ENCODE measurements around the gene KIF21B. TPM values are rescaled to one million over a fixed set of nuclear protein-coding genes. Genes with fewer than 3 reads are reported as not detected.

KIF21B gene
- total and polyA plus RNA-seq, 2 experiments from 2014 or later: 0.18 to 1.3 TPM

- Histone ChIP-seq H3K4me3 (no peak overlapping the region), H2AFZ (no peak overlapping the region), H3K4me1 (ENCODE audit: insufficient read depth) (no peaks in the 10 kb centered on the region), H3K9me2 (replicated peaks; ENCODE audit: insufficient read depth) (no peaks in the 10 kb centered on the region), H3K4me2 (no peak overlapping the region), H3K27ac (no peak overlapping the region), H3K9me3 (ENCODE audit: low read depth) (no peaks in the 10 kb centered on the region), H3K79me2 (no peaks in the 10 kb centered on the region), H3K27me3 (no peaks in the 10 kb centered on the region), H3K36me3 (replicated peaks; ENCODE audit: insufficient read depth, low read depth) (no peaks in the 10 kb centered on the region), H4K20me1 (ENCODE audit: insufficient read depth, poor library complexity, severe bottlenecking) (no peaks in the 10 kb centered on the region)
- TF ChIP-seq EZH2phosphoT487 (IDR thresholded peaks at IDR 0.05; ENCODE audit: low read depth, severe bottlenecking, unreplicated experiment) (no peak), CTCF (IDR thresholded peaks at IDR 0.05; ENCODE audit: poor library complexity) (no peak), EZH2 (IDR thresholded peaks at IDR 0.05; ENCODE audit: borderline replicate concordance) (no peak)
- 60% methylated on average over 4 of the region's 4 CpGs for WGBS (ENCODE audit: low lambda C conversion rate, missing lambda C conversion rate)
- no peak for DNase-seq (ENCODE audit: low spot score)
Observed at GRCh38 chr1:200992382-200993048, 31.0 kb downstream of the KIF21B start.

- DNase-seq (ENCODE audit: low spot score): no peak
- no peaks in the 10 kb centered on the region for H3K36me3 ChIP-seq (replicated peaks; ENCODE audit: insufficient read depth, low read depth)
- H3K4me3 ChIP-seq: no peak overlapping the region
- 88% methylated on average over 10 of the region's 10 CpGs for WGBS (ENCODE audit: low lambda C conversion rate, missing lambda C conversion rate)
- H3K27ac ChIP-seq: no peak overlapping the region
- no peak overlapping the region for H2AFZ ChIP-seq
- no peaks in the 10 kb centered on the region for H4K20me1 ChIP-seq (ENCODE audit: insufficient read depth, poor library complexity, severe bottlenecking)
- no peaks in the 10 kb centered on the region for H3K4me1 ChIP-seq (ENCODE audit: insufficient read depth)
- no peaks in the 10 kb centered on the region for H3K27me3 ChIP-seq
- no peaks in the 10 kb centered on the region for H3K9me2 ChIP-seq (replicated peaks; ENCODE audit: insufficient read depth)
- no peaks in the 10 kb centered on the region for H3K9me3 ChIP-seq (ENCODE audit: low read depth)
- H3K4me2 ChIP-seq: no peak overlapping the region
- no peak for TF ChIP-seq EZH2phosphoT487 (IDR thresholded peaks at IDR 0.05; ENCODE audit: low read depth, severe bottlenecking, unreplicated experiment)
- no peak for TF ChIP-seq CTCF (IDR thresholded peaks at IDR 0.05; ENCODE audit: poor library complexity)
- H3K79me2 ChIP-seq: no peaks in the 10 kb centered on the region
Observed at GRCh38 chr1:200991097-200991614, 32.4 kb downstream of the KIF21B start.

- Histone ChIP-seq H3K9me2 (replicated peaks; ENCODE audit: insufficient read depth) (no peaks in the 10 kb centered on the region), H3K4me1 (ENCODE audit: insufficient read depth) (no peaks in the 10 kb centered on the region), H3K9me3 (ENCODE audit: low read depth) (no peaks in the 10 kb centered on the region), H3K4me2 (no peak overlapping the region), H4K20me1 (ENCODE audit: insufficient read depth, poor library complexity, severe bottlenecking) (no peaks in the 10 kb centered on the region), H3K27me3 (no peaks in the 10 kb centered on the region), H3K4me3 (no peak overlapping the region), H2AFZ (no peak overlapping the region), H3K36me3 (replicated peaks; ENCODE audit: insufficient read depth, low read depth) (no peaks in the 10 kb centered on the region), H3K79me2 (no peaks in the 10 kb centered on the region), H3K27ac (no peak overlapping the region)
- TF ChIP-seq EZH2phosphoT487 (IDR thresholded peaks at IDR 0.05; ENCODE audit: low read depth, severe bottlenecking, unreplicated experiment) (no peak), CTCF (IDR thresholded peaks at IDR 0.05; ENCODE audit: poor library complexity) (no peak), EZH2 (IDR thresholded peaks at IDR 0.05; ENCODE audit: borderline replicate concordance) (no peak)
- WGBS (ENCODE audit: low lambda C conversion rate, missing lambda C conversion rate): 94% methylated on average over 9 of the region's 9 CpGs
- DNase-seq (ENCODE audit: low spot score): no peak
Observed at GRCh38 chr1:200990114-200990513, 33.4 kb downstream of the KIF21B start.
